Subcutaneous adipose tissue (tissue), 4 donors: ENCODE results near the gene AHRR. TPM values are rescaled to one million over a fixed set of nuclear protein-coding genes. Genes with fewer than 3 reads are reported as not detected.

ENCODE experiments used
- total RNA-seq, 4 donors: library from RNA; depleted of rRNA; stranded (reverse); fragments of >200 nt; gene quantifications; one replicate each; pipeline ENCODE4 v1.1.0, GENCODE V29; 2016
- TF ChIP-seq, protein P1 (sequence below): fragments of 450-650 bp; IDR thresholded peaks from one replicate; pipeline ENCODE4 v1.5.1; 2016; ENCODE audit warnings: low read depth, mild to moderate bottlenecking, control low read depth, antibody characterized with exemption, moderate library complexity

The AHRR gene
- total RNA-seq, 4 donors from 2014 or later: 0.34 to 1.1 (median 0.46) TPM

DNA sequence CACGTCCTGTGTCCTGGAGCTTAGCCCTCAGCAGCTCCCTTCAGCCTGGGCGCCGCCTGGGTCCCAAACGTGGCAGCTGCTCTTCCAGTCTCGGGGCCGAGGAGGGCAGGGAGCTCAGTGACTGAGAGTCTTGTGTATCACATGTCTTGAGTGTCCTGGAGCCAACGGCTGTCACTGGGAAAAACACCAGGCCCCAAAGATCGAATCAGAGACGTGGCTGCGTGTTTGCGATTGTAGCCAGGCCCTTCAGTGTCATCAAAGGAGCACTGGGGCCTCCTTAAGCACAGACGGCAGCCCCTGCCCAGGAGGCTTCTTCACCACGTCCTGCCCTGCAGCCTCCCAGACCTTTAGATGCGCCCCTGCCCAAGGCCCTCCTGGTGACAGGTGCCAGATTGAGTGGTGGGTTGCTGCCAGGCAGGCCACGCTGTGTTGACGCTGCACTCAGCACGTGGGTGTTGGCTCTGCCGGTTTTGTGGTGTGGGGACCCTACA is 115.8 kb downstream of the AHRR start:
- TF ChIP-seq, protein P1, sequence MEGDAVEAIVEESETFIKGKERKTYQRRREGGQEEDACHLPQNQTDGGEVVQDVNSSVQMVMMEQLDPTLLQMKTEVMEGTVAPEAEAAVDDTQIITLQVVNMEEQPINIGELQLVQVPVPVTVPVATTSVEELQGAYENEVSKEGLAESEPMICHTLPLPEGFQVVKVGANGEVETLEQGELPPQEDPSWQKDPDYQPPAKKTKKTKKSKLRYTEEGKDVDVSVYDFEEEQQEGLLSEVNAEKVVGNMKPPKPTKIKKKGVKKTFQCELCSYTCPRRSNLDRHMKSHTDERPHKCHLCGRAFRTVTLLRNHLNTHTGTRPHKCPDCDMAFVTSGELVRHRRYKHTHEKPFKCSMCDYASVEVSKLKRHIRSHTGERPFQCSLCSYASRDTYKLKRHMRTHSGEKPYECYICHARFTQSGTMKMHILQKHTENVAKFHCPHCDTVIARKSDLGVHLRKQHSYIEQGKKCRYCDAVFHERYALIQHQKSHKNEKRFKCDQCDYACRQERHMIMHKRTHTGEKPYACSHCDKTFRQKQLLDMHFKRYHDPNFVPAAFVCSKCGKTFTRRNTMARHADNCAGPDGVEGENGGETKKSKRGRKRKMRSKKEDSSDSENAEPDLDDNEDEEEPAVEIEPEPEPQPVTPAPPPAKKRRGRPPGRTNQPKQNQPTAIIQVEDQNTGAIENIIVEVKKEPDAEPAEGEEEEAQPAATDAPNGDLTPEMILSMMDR: no peak

DNA sequence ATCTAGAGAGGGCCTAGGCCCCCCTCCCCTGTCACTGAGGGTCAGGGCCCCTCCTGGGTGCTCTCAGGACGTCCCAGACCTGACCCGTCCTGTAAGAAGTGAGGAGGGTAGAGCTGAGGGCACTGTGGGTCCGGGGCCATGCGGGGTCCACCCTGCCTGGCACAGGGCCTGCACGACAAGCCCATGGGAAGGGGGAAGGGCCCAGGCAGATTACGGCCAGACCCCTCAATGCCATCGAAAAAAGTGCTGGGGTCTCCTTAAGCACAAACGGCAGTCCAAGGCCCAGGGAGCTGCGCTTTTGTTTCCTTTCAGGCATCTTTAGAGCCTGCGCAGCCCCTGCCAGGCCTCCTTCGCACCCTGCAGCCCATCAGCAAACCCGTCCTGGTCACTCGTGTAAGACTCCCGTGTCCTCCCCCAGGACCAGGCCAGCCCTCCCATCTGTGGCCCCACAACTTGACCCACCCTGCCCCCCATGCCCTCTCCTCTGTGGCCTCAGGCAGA is 117.0 kb downstream of the AHRR start:
- TF ChIP-seq, protein P1: no peak

DNA sequence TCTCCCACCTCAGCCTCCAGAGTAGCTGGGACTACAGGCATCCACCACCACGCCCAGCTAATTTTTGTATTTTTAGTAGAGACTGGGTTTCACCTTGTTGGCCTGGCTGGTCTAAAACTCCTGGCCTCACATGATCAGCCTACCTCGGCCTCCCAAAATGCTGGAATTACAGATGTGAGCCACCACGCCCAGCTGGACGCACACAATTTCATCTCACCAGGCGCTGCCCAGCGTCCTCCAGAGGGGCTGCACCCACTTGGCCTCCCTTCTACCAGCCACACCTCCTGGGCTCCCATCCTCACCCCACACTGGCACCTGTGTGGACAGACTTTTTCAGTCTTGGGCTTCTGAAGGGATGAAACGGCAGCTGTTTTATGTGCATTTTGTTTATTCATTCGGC is 117.7 kb downstream of the AHRR start:
- TF ChIP-seq, protein P1: no peak

DNA sequence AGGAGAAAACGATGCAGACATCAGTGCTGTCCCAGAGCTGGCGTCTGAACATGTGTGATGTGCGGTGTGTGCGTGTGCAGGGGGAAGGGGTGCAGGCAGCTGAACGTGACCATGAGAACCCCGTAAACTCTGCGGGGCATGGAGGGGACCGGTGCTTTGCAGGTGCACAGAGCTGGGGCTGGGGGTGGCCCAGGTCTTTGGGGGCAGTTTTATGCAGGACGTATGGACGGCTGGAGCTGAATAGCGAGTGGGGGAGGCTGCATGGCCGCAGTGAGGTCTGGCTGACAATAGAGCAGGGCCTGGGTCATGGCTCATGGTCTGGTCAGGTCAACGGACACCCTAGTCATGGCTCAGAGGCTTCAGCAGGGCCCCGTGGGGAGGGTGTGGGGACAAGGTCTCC is 118.1 kb downstream of the AHRR start:
- TF ChIP-seq, protein P1: no peak

DNA sequence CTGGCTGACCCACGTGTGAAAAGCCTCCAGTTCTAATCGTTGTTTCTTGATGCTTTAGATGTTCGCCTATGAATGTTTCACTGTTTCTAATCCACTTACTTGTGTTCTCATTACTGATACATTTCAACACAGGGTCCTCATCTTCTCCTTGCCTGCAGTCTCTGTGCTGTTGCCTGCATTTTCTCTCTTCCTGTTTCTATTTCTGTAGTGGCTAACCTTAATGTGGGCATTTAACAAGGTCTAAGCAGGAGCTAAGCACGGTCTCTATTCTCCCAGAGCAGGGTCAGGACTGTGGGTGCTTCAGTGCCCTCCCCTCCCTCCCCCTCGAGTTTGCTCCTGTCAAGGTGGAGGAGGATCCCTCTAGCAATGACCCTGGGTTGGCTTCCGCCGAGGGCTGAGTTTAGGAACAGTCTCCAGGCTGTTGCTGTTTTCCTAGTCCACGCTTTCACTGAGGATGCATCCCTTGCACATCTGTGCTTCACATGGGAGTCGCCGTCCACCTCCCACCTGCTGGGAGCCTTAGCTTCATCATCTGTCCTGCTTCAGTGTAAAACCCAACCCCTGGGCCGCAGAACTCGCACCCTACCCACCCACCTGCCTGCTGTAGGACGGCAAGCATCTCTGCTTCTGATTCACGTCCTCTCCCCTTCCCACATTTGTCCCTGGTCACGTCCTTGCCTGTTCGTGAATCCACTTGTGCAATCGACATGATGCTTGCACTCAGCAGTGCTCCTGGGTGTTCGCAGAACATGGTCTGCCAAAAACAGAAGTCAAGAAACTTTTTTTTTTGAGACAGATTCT is 119.1 kb downstream of the AHRR start:
- TF ChIP-seq, protein P1: no peak

DNA sequence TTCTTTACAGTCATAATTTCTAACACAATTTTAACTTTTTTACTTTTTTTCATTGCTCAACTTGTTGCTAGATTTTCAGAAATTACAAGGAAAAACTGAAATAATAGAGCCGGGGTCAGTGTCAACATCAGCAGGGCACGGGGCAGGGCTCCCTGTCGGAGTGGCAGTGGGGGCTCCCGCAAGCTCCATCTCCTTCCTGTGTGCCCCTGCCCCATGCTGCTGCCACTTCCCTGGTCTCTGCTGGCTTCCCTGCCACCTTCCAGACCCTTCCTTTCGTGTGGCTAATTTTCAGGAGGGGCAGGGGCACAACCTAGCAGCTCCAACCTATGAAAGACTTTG is 120.5 kb downstream of the AHRR start:
- TF ChIP-seq, protein P1: no peak

DNA sequence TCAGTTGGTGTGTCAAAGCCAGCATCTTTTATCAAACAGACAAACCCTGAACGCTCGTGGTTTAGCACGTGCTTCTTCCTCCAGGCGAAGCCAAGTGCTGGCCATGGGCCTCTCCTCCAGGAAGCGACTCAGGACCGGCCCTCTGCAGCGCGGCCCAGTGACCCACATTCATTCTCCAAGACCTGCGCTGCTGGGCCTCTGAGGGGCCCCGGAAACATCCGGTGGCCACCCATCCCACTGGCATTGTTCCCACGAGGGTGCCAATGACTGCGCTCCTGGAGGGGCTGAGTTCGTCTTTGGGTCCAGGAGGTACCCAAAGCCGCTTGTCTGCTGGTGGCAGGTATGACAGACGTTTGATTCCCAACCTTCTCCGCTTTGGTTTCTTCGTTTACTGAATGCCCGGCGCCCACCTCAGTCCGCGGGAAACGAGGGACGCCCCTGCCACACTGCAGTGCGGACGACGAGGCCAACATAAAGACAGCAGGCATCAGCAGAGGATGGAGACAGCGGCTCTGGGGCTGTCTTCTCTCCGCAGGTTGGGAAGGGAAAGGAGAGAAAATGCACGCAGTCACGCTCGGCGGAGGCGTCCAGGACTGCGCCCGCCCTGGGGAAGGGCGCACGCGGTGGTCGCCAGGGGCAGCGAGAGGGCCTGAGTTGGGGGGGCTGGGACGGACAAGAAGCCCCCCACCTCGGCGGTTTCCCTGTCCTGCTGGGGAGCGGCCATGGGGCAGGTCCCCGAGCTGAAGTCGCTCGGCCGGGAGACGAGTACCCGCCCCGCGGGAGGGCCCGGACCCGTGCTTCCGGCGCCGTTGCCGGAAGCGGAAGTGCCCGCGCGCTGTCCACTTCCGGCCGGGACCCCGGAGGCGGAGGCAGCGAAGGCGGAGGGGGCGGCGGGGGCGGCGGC is 121.1 kb downstream of the AHRR start, which contains the start of gene EXOC3:
Gene EXOC3 (plus strand): TSS at position 842 of the 904 bp plus-strand sequence. CDS start 3,030 bp downstream, outside the sequence.
- TF ChIP-seq, protein P1: no peak
